NCI-H2107 treated with DMSO at 0.1 percent for 48 hours (cell line): ENCODE data around the gene KREMEN1.
A peak's percentile ranks its signal among the peaks of the same experiment; 100 is the strongest.

ENCODE experiments used
- DNase-seq: peaks from one replicate; lab custom pipeline; 2025; ENCODE audit not compliant: unreplicated experiment; lab: John Stamatoyannopoulos, UW

Gene KREMEN1

DNA sequence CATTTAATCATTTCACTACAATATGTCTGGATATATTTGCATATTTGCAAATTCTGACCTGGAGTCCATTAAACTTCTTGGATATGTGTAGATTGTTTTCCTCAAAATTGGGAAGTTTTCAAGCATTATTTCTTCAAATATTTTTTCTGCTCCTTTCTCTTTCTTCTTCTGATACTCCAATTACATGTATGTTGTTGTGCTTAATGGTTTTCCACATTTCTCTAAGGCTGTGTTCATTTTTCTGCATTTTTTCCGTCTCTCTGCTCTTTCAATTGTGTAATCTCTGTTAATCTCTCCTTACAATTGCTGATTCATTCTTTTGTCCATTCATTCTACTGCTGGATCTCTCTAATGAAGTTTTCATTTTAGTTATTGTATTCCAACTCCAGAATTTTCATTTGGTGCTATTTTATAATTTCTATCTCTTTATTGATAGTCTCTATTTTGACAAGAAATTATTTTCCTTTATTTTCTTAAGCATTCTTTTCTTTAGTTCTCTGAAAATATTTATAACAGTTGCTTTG, 102.5 kb downstream of the KREMEN1 start:
- no peak for DNase-seq

DNA sequence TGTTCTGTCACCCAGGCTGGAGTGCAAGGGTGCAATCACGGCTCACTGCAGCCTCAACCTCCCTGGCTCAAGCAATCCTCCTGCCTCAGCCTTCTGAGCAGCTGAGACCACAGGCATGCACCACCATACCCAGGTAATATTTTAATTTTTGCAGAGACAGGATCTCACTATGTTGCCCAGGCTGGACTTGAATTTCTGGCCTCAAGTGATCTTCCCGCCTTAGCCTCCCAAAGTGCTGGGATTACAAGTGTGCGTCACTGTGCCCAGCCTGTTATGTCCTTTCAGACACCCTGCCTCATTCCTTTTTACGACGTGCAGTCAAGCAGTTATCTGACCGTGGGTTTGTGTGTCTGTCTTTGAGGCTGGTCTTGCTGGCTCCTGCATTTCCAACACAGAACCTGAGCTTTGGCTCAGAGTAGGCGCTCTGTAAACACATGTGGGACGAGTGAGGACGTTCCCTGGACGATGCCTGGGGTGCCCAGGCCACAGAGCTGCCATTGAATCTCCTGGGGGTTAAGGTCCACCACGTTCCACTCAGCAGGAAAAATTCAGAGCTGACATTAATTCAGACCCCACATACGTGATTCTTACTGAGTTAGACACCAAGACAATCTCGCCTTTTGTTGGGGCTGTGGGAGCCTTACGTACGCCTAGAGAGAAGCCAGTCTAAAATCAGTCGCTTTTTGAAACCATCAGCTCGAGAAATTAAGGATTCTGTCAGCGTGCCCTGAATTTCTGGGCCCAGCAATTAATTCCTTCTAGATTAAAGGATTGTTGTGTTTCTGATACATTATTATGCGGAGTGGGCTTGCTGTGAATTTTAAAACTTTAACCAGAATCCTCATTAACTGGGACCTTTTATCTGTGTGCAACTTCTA, 111.4 kb downstream of the KREMEN1 start:
- no peak for DNase-seq

DNA sequence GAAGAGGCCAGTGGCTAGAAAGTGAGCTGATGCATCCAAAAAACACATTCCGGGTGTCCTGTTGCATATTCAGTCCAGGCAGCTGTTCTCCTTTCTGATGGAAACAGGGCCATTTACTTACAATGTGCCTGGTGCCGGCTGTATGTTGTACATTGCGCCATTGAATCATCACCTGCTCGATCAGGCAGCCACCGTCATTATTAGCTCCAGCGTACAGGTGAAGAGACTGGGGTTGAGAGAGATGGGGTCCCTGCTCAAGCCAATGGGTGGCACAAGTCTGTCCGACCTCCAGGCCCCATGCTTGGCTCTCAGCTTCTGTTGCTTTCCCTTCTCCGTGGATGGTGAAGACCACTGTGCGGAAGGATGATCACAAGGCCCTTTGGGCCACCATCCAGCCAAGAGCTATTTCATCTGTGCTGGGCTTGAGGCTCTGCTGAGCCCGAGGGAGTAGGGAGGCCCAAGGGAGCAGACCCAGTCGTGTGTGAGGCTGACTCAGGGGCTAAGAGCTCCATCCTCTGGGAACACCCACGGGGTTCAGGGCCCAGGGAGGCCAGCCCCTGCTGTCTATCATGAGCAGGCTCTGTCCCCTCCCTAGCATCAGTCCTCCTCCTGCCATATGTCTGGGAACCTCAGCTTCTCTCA, 112.1 kb downstream of the KREMEN1 start:
- DNase-seq: no peak

DNA sequence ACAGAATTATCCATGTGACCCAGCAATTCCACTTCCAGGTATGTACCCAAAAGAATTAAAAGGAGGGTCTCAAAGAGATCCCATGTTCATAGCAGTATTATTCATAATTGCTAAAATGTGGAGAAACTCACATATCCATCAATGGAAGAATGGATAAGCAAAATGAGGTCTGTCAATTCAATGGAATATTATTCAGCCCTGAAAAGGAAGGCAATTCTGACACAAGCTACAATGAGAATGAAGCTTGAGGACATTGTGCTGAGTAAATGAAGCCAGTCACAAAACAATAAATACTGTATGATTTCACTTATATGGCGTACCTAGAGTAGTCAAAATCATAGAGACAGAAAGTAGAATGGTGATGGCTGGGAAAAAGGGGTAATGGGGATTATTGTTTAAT, 113.5 kb downstream of the KREMEN1 start:
- no peak for DNase-seq

- DNase-seq: no peak
Observed at GRCh38 chr22:29187831-29188230, 115.0 kb downstream of the KREMEN1 start.

DNA sequence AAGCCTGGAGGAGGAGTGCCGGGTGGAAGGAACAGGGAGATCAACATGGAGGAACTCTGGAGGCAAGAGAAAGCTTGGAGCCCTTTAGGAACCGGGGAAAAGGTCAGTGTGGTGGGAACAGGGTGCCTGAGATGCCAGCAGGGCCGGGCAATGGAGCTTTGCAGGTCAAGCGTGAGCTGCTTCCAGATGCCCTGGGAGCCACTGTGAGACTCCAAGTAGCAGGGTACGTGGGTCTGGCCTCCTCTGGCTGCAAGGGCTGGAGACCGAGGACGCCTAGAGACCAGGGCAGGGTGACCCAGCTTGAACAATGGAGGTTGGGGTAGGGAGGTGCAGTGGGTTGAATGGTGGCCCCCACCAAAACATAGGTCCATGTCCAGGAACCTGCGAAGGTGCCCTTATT, 117.2 kb downstream of the KREMEN1 start:
- DNase-seq: no peak

DNA sequence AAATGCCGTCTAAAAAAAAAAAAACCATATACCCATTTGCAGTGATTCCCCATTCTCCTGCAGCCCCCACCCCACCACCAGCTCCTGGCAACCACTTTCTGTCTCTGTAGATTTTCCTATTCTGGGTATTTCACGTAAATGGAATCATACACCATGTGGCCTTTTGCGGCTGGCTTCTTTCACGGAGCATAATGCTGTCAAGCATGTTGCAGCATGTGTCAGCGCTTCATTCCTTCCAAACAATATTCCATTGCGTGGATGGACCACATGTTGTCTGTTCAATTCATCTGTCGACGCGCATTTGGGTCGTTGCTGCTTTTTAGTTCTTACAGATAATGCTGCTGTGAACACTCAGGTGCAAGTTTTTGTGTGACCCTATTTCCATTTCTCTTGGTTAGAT, 118.1 kb downstream of the KREMEN1 start:
- no peak for DNase-seq

DNA sequence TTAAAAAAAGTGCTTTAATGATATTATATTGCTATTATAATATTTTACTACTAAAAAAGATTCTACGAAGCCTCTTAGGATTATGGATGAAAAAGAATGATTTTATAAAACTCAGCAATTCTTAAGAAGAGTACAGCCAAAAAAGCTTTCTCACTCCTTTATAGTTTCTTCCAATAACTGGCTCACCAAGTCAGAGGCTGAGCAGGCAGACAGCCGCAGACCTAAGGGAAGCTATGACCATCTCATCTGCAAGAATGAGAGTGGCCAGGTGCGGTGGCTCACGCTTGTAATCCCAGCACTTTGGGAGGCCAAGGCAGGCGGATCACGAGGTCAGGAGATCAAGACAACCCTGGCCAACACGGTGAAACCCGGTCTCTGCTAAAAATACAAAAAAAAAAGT, 120.2 kb downstream of the KREMEN1 start:
- DNase-seq: no peak

DNA sequence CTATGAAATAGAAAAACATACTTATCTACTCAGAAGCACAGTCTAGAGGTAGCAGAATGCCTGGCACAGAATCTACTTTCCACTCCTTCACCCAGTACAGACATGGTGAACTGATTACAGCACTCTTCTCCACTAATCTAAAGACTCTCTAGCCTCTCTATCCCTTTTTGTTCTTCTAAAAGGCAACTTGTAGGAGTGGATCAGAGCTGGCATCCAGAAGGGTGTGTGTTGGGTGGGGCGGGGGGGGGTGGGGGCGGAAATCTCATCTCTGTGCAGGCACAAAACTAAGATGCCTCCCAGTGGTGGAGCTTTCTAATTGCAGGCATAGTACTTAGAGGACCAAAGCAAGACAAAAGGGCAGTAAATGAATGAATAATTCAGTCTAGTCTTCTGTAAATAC, 121.3 kb downstream of the KREMEN1 start:
- DNase-seq: no peak

GRCh38 chr22:29195118-29195963, 122.5 kb downstream of the KREMEN1 start:
- DNase-seq: no peak

DNA sequence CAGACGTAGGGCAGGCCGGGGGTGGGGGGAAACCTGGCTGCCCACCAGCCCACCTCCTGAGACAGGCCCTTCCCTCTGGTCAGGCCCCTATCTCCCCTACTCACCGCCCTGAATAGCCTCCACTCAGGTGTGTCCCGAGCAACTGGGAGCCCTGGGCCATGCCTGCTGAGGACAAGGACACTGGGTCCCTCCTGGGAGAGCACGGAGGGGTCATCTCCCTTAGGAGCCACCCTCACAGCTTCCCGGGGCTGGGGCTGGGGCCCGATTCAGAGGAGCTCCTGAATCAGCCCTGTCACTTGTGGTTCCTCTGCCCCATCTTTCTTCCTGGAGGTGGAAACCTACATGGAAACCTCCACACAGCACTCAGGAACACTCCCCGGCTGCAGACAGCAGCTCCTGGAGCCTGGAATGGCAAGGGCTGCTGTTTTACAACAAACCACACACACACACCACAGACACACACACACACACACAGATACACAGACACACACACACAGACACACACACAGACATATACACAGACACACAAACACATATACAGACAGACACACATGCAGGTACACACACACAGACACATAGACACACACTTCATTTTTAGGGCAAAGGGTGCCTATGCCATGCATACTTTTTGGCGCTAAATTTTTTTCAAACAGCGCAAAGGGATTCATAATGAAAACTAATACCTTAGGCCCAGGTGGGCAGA, 123.3 kb downstream of the KREMEN1 start:
- DNase-seq: no peak

DNA sequence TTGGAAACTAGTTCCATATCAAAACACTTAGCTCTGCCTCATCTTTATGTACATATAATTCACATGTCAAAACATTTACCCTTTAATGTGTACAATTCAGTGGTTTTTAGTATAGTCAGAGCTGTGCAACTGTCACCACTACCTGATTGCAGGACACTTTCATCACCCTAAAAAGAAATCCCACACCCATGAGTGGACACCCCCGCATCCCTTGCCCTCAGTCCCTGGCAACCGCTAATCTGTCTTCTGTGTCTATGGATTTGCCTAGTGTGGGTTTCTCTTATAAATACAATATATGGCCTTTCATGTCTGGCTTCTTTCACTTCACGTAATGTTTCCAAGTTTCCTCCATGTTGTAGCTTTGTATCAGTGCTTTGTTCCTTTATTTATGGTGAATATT, 124.3 kb downstream of the KREMEN1 start:
- DNase-seq: no peak

- no peak for DNase-seq
Observed at GRCh38 chr22:29198240-29198639, 125.4 kb downstream of the KREMEN1 start.

DNA sequence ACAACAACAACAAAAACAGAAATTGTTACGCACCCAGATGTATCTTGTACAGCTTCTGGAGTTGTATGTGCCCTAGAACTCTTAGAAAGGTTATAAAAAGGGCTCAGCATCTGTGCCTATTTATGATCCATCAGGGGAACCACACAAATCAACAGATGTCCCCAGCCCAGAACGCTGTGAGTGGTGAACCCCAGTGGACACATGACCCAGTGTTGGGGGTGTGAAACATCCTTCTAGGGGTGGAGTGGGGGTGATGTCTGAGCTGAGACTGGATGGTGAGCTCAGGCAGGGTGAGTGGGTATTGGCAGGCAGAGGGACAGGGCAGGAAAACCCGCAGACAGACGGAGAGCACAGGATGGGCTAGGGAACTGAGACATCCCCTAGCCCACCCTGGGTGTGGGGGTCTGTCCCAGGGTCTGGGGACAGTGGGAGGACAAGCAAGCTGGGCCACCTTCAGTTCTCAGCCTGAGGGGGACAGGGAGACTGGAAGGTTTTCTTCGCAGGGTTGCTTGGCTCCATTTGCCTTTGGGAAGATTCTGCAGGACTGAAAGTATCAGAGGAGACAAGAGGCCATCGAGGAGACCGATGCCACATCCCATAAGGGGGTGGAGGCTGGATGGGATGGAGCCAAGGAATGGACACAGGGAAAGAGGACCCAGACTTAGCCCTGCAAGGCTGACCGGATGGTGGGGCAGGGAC, 127.0 kb downstream of the KREMEN1 start:
- DNase-seq: no peak

DNA sequence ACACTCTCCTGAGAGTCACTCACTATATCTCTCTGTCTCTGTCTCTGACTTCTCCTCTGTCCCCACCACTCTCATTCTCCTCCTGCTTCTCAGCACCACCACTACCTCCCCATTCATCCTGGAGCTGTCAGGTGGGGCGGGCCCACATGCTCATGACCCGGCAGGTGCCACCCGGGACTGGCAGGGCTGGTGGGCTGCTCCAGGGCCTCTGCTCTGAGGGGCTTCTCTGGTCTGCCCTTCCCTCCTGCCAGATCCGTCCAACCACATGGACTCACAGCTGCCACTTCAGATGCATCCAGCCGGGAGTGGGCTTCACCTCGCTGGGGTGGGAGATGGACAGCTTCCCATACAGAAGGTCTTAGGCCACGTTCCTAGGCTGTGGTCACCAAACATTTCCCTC, 128.1 kb downstream of the KREMEN1 start:
- DNase-seq: no peak

- no peak for DNase-seq
Observed at GRCh38 chr22:29201782-29202181, 128.9 kb downstream of the KREMEN1 start.

DNA sequence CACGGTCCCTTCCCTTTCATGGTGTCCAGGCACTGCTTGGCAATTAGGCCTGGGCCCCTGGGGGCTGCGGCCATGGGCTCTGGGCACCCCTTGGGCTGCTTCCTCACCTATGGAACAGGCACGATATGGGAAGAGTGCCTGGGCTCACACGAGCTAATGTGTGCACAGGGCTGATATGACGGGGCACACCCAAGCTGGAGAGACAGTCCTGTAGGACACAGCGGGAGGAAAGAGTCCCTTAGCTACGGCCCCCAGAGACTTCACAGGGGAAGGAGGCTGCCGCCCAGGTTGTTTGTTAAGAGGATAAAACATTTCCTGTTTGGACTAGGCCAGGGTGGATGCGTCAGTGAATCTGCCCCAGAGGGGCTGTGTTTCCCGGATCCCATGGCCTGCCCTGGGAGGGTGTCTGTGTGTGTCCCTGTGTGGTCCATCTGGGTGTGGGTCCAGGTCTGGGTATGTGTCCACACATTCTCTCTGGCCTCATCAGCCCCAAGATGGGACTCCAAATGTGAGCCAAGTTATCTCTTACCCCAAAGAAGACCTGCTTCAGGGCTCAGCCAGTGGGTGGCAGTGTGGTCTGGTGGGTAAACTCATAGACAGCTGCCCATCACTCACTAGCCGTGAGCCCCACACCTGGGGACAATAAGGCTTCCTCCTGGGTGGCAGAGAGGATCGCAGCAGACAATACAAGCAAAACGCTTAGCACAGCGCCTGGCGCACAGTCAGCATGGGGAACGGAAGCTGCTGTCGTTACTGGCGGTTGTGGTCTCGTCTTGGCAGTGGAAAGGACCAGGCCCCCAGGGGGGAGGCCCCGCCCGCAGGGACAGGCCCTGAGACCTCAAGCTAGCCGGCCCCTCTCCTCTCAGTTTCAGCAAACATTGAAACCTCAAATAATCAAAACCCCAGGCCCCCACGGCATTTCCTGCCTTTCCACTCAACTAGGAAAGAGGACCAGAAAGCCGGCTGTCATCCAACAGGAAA, 129.7 kb downstream of the KREMEN1 start:
- peak; percentile 33 for DNase-seq

- DNase-seq: no peak
Observed at GRCh38 chr22:29203488-29204454, 130.9 kb downstream of the KREMEN1 start.
